Right lobe of liver (tissue), 6 donors: Measurements from ENCODE around the gene CLEC2B. TPM values are rescaled to one million over a fixed set of nuclear protein-coding genes. Genes with fewer than 3 reads are reported as not detected.

Experiments used
- ATAC-seq, 4 donors: fragments of 200-7000 bp; cut with Tn5 transposase; one replicate each; pipeline ENCODE4 v1.9.1; 2020; ENCODE audit warnings: mild to moderate bottlenecking in 4 of 4, moderate library complexity in 4 of 4
- DNase-seq, 3 donors: peaks; one replicate each; pipeline ENCODE4 v3.0.0-alpha.2; 2020
- H3K27ac ChIP-seq, 3 donors: fragments of 200-600 bp; one replicate each; pipeline ENCODE4 v1.8.0; 2022
- H3K27me3 ChIP-seq, 2 donors: fragments of 200-600 bp; one replicate each; pipeline ENCODE4 v1.8.0; 2022
- H3K36me3 ChIP-seq, 4 donors: fragments of 200-600 bp; sonication (generic) in 1 of 4; one replicate each; pipeline versions ENCODE4 v1.5.1 to v1.8.0; 2017 to 2022; ENCODE audit warnings: control low read depth in 1 of 4
- H3K4me1 ChIP-seq, 4 donors: fragments of 200-600 bp; sonication (generic) in 1 of 4; one replicate each; pipeline versions ENCODE4 v1.5.1 to v1.8.0; 2017 to 2022; ENCODE audit warnings: control low read depth in 1 of 4
- H3K4me3 ChIP-seq, 3 donors: fragments of 200-600 bp; one replicate each; pipeline ENCODE4 v1.8.0; 2022
- H3K9me3 ChIP-seq, 4 donors: fragments of 200-600 bp; sonication (generic) in 1 of 4; one replicate each; pipeline versions ENCODE4 v1.5.1 to v1.8.0; 2017 to 2022; ENCODE audit warnings: control low read depth in 1 of 4
- POLR2A ChIP-seq: fragments of 450-650 bp; IDR thresholded peaks from one replicate; pipeline ENCODE4 v1.6.1; 2017; ENCODE audit warnings: antibody characterized with exemption, mild to moderate bottlenecking
- WGBS: methylation state at CpG from one replicate; pipeline ENCODE4 v1.1.6; 2018; ENCODE audit warnings: low coverage, low lambda C conversion rate; ENCODE audit not compliant: insufficient coverage; ENCODE audit errors: missing lambda C conversion rate; 5-methylcytosine and 5-hydroxymethylcytosine counted together
- intact Hi-C, 2 donors: fragments of 100-400 bp; cut with DNase I; formaldehyde crosslinking; loops; one replicate each; pipeline versions ENCODE4 v1.11.2 to v1.14.1; 2022
- total RNA-seq, 6 experiments: library from RNA; depleted of rRNA in 2 of 6; stranded (reverse); fragments of >200 nt in 2 of 6; fragmentation: NEBNext Ultra II Directional in 3 of 6; extraction: Animal tissue kit (Norgen Biotek cat#: 25700) in 3 of 6; gene quantifications; one replicate each; pipeline versions ENCODE4 v1.1.0 to v1.2.4, GENCODE V29; 2016 to 2023
- TF ChIP-seq, protein P1 (sequence below), 4 donors: fragments of 200-600 bp in 3 of 4; fragments of 450-650 bp in 1 of 4; IDR thresholded peaks; one replicate each; pipeline versions ENCODE4 v1.5.1 to v1.8.0; 2016 to 2022; ENCODE audit warnings: antibody characterized with exemption in 4 of 4, mild to moderate bottlenecking in 2 of 4
- donor health status: DM: no; HTN: yes; CAD: no.
- donor health status: DM: no; HTN: no; CAD: no.
- donor health status: DM: no; HTN: no; CAD: no.
- donor health status: DM: no; HTN: yes; CAD: no.
- donor health status: DM: no; HTN: yes; CAD: no.

The CLEC2B gene
- total RNA-seq, 6 experiments from 2014 or later = 1.4 to 11.1 (median 4.9) TPM

DNA sequence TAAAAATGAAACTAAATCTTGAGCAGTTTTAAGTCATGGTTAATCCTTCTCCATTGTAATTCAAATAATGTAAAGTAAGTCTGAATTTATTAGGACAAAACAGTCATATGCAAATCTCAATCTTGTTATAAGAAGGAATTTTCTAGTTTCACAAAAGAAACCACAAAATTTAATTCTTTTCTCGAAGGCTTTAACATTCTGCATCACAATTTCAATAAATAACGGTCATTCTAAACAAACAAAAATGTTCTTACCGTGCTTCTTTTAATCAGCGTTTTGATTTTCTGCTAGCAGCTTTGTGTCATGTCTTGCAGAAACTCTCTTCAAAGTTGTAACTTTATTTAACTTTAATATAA lies 225 bp downstream of the CLEC2B start:
- peak overlapping the region; percentile 33 to 50 (median 48) for H3K4me3 ChIP-seq
- intact Hi-C loops = no loop called here
- H3K36me3 ChIP-seq = no peaks in the 10 kb centered on the region
- no peak for DNase-seq
- no peaks in the 10 kb centered on the region for H3K9me3 ChIP-seq
- whole genome bisulfite sequencing = 10% methylated on average over 4 of the region's 4 CpGs
- peaks cover 0 to 5% (median 0%) of the 10 kb centered on the region in 4 donors for H3K4me1 ChIP-seq
- TF ChIP-seq, protein P1, sequence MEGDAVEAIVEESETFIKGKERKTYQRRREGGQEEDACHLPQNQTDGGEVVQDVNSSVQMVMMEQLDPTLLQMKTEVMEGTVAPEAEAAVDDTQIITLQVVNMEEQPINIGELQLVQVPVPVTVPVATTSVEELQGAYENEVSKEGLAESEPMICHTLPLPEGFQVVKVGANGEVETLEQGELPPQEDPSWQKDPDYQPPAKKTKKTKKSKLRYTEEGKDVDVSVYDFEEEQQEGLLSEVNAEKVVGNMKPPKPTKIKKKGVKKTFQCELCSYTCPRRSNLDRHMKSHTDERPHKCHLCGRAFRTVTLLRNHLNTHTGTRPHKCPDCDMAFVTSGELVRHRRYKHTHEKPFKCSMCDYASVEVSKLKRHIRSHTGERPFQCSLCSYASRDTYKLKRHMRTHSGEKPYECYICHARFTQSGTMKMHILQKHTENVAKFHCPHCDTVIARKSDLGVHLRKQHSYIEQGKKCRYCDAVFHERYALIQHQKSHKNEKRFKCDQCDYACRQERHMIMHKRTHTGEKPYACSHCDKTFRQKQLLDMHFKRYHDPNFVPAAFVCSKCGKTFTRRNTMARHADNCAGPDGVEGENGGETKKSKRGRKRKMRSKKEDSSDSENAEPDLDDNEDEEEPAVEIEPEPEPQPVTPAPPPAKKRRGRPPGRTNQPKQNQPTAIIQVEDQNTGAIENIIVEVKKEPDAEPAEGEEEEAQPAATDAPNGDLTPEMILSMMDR (IDR thresholded peaks at IDR 0.05) = no peak
- no peak for TF ChIP-seq POLR2A
- ATAC-seq = no peak
- H3K27ac ChIP-seq = peak overlapping the region; percentile 78 to 97 (median 87)
- H3K27me3 ChIP-seq = no peaks in the 10 kb centered on the region

GRCh38 chr12:9868311-9868801 lies 798 bp downstream of the CLEC2B start:
- Histone ChIP-seq H3K27ac (peak overlapping the region; percentile 78 to 97 (median 87)), H3K9me3 (no peaks in the 10 kb centered on the region), H3K36me3 (no peaks in the 10 kb centered on the region), H3K4me3 (peak overlapping the region; percentile 33 to 50 (median 48)), H3K4me1 (peaks cover 0 to 5% (median 0%) of the 10 kb centered on the region in 4 donors), H3K27me3 (no peaks in the 10 kb centered on the region)
- 45% methylated on average over 11 of the region's 11 CpGs for WGBS
- ATAC-seq (no peak), DNase-seq (no peak)
- intact Hi-C loops = no loop called here
- no peak for TF ChIP-seq POLR2A
- TF ChIP-seq, protein P1 (IDR thresholded peaks at IDR 0.05) = no peak

DNA sequence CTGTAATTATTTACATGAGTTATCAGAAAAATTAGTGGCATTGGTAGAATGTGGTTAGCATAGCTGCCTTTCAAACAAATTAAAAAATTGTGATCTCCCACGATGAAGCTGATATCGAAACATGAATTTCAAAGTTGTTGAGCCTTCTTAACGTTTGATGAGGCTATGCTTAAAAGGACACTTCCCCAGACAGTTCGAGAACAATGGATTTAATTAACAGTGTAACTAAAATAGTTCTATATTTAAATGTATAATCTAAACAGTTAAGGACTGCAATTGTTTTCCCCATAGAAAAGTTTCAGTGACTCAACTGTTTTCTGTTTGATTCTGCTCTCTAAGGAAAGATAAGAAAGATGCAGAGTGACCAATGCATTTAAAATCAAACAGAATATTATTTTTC lies 1.6 kb downstream of the CLEC2B start:
- intact Hi-C loops = no loop called here
- H3K27ac ChIP-seq = peak overlapping the region; percentile 16 to 78 (median 34)
- no peak for TF ChIP-seq POLR2A
- TF ChIP-seq, protein P1 (IDR thresholded peaks at IDR 0.05) = no peak

DNA sequence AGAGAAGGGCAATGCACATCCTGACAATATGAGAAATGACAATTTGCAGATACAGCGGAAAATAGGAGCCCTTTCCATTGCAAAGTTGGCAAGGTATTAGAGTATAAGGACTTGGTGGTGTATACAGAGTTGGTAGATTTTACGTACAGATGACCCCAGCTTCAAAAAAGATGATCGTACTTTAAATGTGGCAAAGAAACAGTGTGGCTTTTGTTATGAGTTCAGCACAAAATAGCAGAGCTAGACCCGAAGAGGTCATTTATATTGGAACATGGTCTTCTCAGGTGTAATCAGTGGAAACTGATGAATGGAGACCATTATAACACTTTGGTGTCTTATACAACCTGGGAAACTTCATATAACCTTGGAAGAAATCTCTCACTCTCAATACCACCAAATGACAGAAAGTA lies 2.3 kb downstream of the CLEC2B start:
- intact Hi-C loops = no loop called here
- H3K4me1 ChIP-seq = peaks cover 0 to 5% (median 0%) of the 10 kb centered on the region in 4 donors
- H3K4me3 ChIP-seq = peak overlapping the region; percentile 2 to 50 (median 14)
- no peak for TF ChIP-seq POLR2A
- TF ChIP-seq, protein P1 (IDR thresholded peaks at IDR 0.05) = no peak
- H3K27ac ChIP-seq = peak overlapping the region; percentile 16 to 78 (median 34)
- H3K9me3 ChIP-seq = no peaks in the 10 kb centered on the region
- DNase-seq (no peak), ATAC-seq (no peak)
- no peaks in the 10 kb centered on the region for H3K27me3 ChIP-seq
- WGBS = 37% methylated on average over 4 of the region's 4 CpGs
- no peaks in the 10 kb centered on the region for H3K36me3 ChIP-seq

More for the DNA sequence above, 1.6 kb downstream of the CLEC2B start:
- no peaks in the 10 kb centered on the region for H3K27me3 ChIP-seq
- no peaks in the 10 kb centered on the region for H3K36me3 ChIP-seq
- peaks cover 0 to 5% (median 0%) of the 10 kb centered on the region in 4 donors for H3K4me1 ChIP-seq
- peak overlapping the region; percentile 14 to 50 (median 14) for H3K4me3 ChIP-seq
- DNase-seq (no peak), ATAC-seq (no peak)
- WGBS = 40% methylated on average over 4 of the region's 4 CpGs
- H3K9me3 ChIP-seq = no peaks in the 10 kb centered on the region
